ENCODE data around the gene NSD1.
"Not testable (repeated sequence)": the region's sequence is repeated elsewhere in the genome, so short reads cannot be mapped to it uniquely, and the experiment has no call there.

NSD1 gene

GRCh38 chr5:177293819-177294581 is 160.4 kb downstream of the NSD1 start:
- no peak for DNase-seq

- no peak for DNase-seq
Observed at GRCh38 chr5:177294632-177295031, 161.1 kb downstream of the NSD1 start.

GRCh38 chr5:177295924-177296323 is 162.4 kb downstream of the NSD1 start:
- no peak for DNase-seq

- no peak for DNase-seq
Observed at GRCh38 chr5:177296581-177296980, 163.0 kb downstream of the NSD1 start.

- DNase-seq: no peak
Observed at GRCh38 chr5:177297922-177298321, 164.3 kb downstream of the NSD1 start.

GRCh38 chr5:177299697-177300096 is 166.1 kb downstream of the NSD1 start:
- DNase-seq: no peak

GRCh38 chr5:177300236-177300880 is 166.8 kb downstream of the NSD1 start:
- peak; percentile 79 for DNase-seq

GRCh38 chr5:177300951-177301350 is 167.4 kb downstream of the NSD1 start:
- DNase-seq: no peak

- no peak for DNase-seq
Observed at GRCh38 chr5:177301503-177302165, 168.1 kb downstream of the NSD1 start.

- no peak for DNase-seq
Observed at GRCh38 chr5:177302354-177303110, 169.0 kb downstream of the NSD1 start.

- DNase-seq: peak; percentile 88
Observed at GRCh38 chr5:177303121-177303924, 169.8 kb downstream of the NSD1 start, which contains the start of the genes PRELID1 and RAB24. Gene PRELID1, plus strand, starts transcription at chr5:177303799. Its CDS starts 187 bp downstream, at chr5:177303986. Gene RAB24, minus strand, starts transcription at chr5:177303719. Its CDS starts 431 bp downstream, at chr5:177303288.

- DNase-seq: no peak
Observed at GRCh38 chr5:177303925-177304391, 170.4 kb downstream of the NSD1 start.

GRCh38 chr5:177304392-177305119 is 171.0 kb downstream of the NSD1 start:
- DNase-seq: no peak

GRCh38 chr5:177306103-177306640 is 172.6 kb downstream of the NSD1 start:
- not testable (repeated sequence) for DNase-seq

GRCh38 chr5:177306674-177307543 is 173.3 kb downstream of the NSD1 start:
- peak; percentile 62 for DNase-seq

GRCh38 chr5:177307544-177308363 is 174.2 kb downstream of the NSD1 start:
- DNase-seq: no peak

GRCh38 chr5:177308740-177309139 is 175.2 kb downstream of the NSD1 start:
- no peak for DNase-seq

GRCh38 chr5:177309351-177310191 is 176.0 kb downstream of the NSD1 start:
- DNase-seq: peak; percentile 80

Measured in CD4-positive, alpha-beta T cell treated with Interleukin-10 for 1 hour (primary cell).